ENCODE data around the gene GLB1L3. TPM values are rescaled to one million over a fixed set of nuclear protein-coding genes. Genes with fewer than 3 reads are reported as not detected.

GLB1L3 gene
- total and polyA plus RNA-seq, 2 experiments from 2014 or later: 0.17 TPM; not detected in 1

GRCh38 chr11:134339756-134340155, 63.6 kb downstream of the GLB1L3 start:
- 73% methylated on average over 4 of the region's 4 CpGs for WGBS (ENCODE audit: low lambda C conversion rate, missing lambda C conversion rate)
- no peaks in the 10 kb centered on the region for H3K27me3 ChIP-seq
- H3K4me1 ChIP-seq (ENCODE audit: insufficient read depth): no peaks in the 10 kb centered on the region
- H3K9me2 ChIP-seq (replicated peaks; ENCODE audit: insufficient read depth): no peaks in the 10 kb centered on the region
- DNase-seq (ENCODE audit: low spot score): no peak
- H3K27ac ChIP-seq: no peak overlapping the region
- no peak overlapping the region for H3K4me3 ChIP-seq
- H3K9me3 ChIP-seq (ENCODE audit: low read depth): no peaks in the 10 kb centered on the region
- H3K4me2 ChIP-seq: no peak overlapping the region
- H3K36me3 ChIP-seq (replicated peaks; ENCODE audit: insufficient read depth, low read depth): no peaks in the 10 kb centered on the region
- H4K20me1 ChIP-seq (ENCODE audit: insufficient read depth, poor library complexity, severe bottlenecking): no peaks in the 10 kb centered on the region
- no peaks in the 10 kb centered on the region for H3K79me2 ChIP-seq
- no peak for TF ChIP-seq CTCF (IDR thresholded peaks at IDR 0.05; ENCODE audit: poor library complexity)
- no peak for TF ChIP-seq EZH2 (IDR thresholded peaks at IDR 0.05; ENCODE audit: borderline replicate concordance)
- no peak for TF ChIP-seq EZH2phosphoT487 (IDR thresholded peaks at IDR 0.05; ENCODE audit: low read depth, severe bottlenecking, unreplicated experiment)
- H2AFZ ChIP-seq: no peak overlapping the region

- H3K27me3 ChIP-seq: no peaks in the 10 kb centered on the region
- no peaks in the 10 kb centered on the region for H3K79me2 ChIP-seq
- WGBS (ENCODE audit: low lambda C conversion rate, missing lambda C conversion rate): 92% methylated on average over 11 of the region's 11 CpGs
- no peak overlapping the region for H2AFZ ChIP-seq
- no peaks in the 10 kb centered on the region for H3K9me3 ChIP-seq (ENCODE audit: low read depth)
- no peaks in the 10 kb centered on the region for H3K9me2 ChIP-seq (replicated peaks; ENCODE audit: insufficient read depth)
- no peak overlapping the region for H3K4me3 ChIP-seq
- no peak for DNase-seq (ENCODE audit: low spot score)
- TF ChIP-seq EZH2 (IDR thresholded peaks at IDR 0.05; ENCODE audit: borderline replicate concordance): no peak
- H4K20me1 ChIP-seq (ENCODE audit: insufficient read depth, poor library complexity, severe bottlenecking): no peaks in the 10 kb centered on the region
- H3K4me1 ChIP-seq (ENCODE audit: insufficient read depth): no peaks in the 10 kb centered on the region
- no peak overlapping the region for H3K27ac ChIP-seq
- H3K4me2 ChIP-seq: no peak overlapping the region
- H3K36me3 ChIP-seq (replicated peaks; ENCODE audit: insufficient read depth, low read depth): no peaks in the 10 kb centered on the region
Measured at GRCh38 chr11:134340354-134340964, 64.3 kb downstream of the GLB1L3 start.

DNA sequence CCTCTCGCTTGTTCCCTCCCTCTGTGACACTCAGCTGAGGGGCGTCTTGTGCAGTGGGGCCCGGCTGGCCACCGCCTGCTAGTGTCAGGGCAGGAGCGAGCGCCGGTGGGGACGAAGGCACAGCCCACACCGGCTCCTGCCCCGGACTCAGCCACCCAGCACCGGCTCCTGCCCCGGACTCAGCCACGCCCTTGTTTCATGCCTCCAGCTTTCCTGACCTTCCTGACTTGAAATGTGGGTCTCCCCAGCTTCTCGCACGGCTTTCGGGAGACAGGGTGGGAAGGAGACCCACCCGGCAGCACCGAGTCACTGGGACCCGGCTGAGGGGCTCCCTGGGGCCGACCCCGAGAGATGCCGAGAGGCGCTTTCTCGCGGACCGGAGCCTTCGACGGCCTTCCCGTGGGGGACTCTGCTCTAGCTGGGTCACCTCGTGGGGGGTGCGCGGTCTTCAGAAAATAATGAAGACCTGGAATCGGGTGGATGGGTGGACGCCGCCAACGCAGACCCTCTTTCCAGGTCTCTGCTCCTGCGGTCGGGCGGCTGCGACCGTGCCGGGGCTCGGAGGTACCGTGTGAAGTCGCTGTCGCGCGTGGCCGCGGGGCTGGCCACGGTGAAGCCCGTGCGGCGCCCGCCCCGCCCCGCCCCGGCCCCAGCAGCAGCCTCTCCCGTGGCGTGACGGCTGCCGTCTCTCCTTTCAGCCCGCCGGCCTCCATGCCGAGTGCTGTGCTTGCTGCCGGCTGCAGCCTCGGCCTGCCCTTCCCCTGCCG, 65.8 kb downstream of the GLB1L3 start:
- TF ChIP-seq CTCF (IDR thresholded peaks at IDR 0.05; ENCODE audit: poor library complexity) (no peak), EZH2phosphoT487 (IDR thresholded peaks at IDR 0.05; ENCODE audit: low read depth, severe bottlenecking, unreplicated experiment) (no peak), EZH2 (IDR thresholded peaks at IDR 0.05; ENCODE audit: borderline replicate concordance) (no peak)
- no peaks in the 10 kb centered on the region for H3K9me2 ChIP-seq (replicated peaks; ENCODE audit: insufficient read depth)

More for the DNA sequence above, 65.8 kb downstream of the GLB1L3 start:
- H2AFZ ChIP-seq: no peak overlapping the region
- no peaks in the 10 kb centered on the region for H4K20me1 ChIP-seq (ENCODE audit: insufficient read depth, poor library complexity, severe bottlenecking)
- H3K9me3 ChIP-seq (ENCODE audit: low read depth): no peaks in the 10 kb centered on the region
- H3K4me3 ChIP-seq: no peak overlapping the region
- H3K27ac ChIP-seq: no peak overlapping the region
- no peak for DNase-seq (ENCODE audit: low spot score)
- H3K27me3 ChIP-seq: no peaks in the 10 kb centered on the region
- WGBS (ENCODE audit: low lambda C conversion rate, missing lambda C conversion rate): 95% methylated on average over 40 of the region's 68 CpGs
- no peaks in the 10 kb centered on the region for H3K36me3 ChIP-seq (replicated peaks; ENCODE audit: insufficient read depth, low read depth)
- H3K4me2 ChIP-seq: no peak overlapping the region
- H3K79me2 ChIP-seq: no peaks in the 10 kb centered on the region
- no peaks in the 10 kb centered on the region for H3K4me1 ChIP-seq (ENCODE audit: insufficient read depth)

All from hepatocyte (in vitro differentiated cells).